HG02678 (cell line): ENCODE data around the gene UBQLNL.

Source experiments
- ATAC-seq: cut with Tn5 transposase; IDR thresholded peaks from one replicate; pipeline ENCODE4 v1.9.1; 2021; ENCODE audit warnings: mild to moderate bottlenecking, moderate library complexity; ENCODE audit not compliant: unreplicated experiment

The UBQLNL gene

GRCh38 chr11:5507933-5508305 lies 8.6 kb downstream of the UBQLNL start:
- no peak for ATAC-seq

DNA sequence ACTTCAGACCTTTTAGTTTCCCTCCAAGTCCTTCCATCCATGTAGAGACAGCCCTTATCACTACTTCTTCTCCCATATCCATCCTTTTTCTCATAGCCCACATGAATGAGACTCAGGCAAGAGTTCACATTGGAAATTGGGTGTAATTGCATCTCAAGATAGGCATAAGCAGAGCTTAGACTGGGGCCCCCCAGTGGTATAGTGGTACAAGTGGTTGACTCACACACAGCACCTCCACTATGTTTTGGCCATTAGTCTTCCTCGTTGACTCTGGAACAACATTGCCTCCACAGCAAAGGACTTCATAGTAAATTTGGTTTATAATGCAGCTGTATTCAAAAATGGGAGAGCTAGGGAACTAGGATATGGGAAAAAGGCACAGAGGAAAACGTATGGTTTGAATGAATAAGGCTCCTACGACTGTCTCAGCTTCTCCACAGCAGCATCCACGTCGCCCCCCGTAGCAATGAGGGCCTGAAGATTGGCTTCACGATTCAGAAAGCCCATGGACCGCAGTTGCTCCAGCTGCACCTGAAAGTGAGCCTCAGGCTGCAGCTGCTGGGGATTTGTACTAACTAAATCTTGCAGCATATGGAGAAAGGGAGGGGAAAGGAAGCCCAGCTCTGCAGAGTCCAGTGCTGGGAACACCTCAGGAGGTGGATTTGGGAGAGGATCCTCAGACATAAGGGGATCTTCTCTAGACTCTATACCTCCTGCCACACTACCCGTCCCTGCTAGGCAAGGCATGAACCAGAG lies 9.1 kb downstream of the UBQLNL start:
- ATAC-seq, result no peak

DNA sequence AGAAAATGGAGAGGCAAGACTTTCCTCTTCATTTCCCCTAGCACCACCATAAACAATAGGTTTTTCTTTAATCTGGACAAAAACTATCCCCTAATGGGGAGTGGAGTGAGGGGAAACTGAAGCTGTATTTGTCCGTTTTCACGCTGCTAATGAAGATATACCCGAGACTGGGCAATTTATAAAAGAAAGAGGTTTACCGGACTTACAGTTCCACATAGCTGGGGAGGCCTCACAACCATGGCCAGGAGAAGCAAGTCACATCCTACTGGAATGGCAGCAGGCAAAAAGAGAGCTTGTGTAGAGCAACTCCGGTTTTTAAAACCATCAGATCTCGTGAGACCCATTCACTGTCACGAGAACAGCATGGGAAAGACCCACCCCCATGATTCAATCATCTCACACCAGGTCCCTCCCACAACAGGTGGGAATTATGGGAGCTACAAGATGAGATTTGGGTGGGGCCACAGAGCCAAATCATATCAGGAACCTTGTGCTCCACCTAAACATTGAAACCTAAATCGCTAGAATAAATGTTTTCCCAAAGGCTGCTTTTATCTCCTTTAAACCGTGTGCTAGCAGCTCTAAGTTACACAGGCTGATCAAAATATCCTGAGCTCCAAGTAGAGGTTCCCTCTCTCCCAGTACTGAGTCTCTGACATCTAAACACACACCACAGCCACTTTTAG lies 11.0 kb downstream of the UBQLNL start:
- ATAC-seq, result no peak

DNA sequence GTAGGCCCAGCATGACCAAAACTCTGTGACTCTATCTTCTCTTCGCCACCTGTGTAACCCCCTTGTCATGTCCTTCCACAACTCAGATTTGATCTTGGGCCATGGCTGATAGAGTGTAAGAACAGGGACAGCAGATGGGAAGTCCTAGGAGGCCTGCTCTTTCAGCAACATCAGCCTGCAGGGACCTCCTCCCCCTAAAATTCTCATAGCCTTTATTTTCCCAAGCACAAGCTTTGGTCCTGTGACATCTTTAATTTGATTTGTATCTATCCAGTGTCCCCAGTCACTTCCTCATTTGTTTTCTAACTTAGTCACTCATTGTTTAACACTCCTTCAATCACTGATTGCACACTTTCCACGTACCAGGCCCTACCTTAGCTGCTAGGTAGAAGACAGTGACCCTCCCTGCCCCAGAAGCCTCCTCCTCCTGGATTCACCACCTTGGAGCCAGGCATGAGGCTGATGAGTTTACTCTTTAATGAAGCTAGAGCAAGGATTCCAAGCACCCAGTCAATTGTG lies 12.0 kb downstream of the UBQLNL start:
- ATAC-seq, result no peak

- ATAC-seq, result no peak
These were observed 16.1 kb downstream of the UBQLNL start for GRCh38 chr11:5500393-5500801.

- ATAC-seq, result no peak
These were observed 16.8 kb downstream of the UBQLNL start for GRCh38 chr11:5499671-5500070.

GRCh38 chr11:5489576-5490357 lies 26.7 kb downstream of the UBQLNL start:
- no peak for ATAC-seq

DNA sequence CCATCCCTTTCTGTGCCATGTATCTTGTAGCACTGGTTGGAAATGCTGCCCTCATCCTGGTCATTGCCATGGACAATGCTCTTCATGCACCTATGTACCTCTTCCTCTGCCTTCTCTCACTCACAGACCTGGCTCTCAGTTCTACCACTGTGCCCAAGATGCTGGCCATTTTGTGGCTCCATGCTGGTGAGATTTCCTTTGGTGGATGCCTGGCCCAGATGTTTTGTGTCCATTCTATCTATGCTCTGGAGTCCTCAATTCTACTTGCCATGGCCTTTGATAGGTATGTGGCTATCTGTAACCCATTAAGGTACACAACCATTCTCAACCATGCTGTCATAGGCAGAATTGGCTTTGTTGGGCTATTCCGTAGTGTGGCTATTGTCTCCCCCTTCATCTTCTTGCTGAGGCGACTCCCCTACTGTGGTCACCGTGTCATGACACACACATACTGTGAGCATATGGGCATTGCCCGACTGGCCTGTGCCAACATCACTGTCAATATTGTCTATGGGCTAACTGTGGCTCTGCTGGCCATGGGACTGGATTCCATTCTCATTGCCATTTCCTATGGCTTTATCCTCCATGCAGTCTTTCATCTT lies 27.6 kb downstream of the UBQLNL start:
- ATAC-seq, result no peak

GRCh38 chr11:5488385-5488784 lies 28.1 kb downstream of the UBQLNL start, which contains the start of gene OR52D1:
OR52D1 (plus strand) TSS chr11:5488685; CDS start chr11:5488707, 22 bp downstream.
- no peak for ATAC-seq

DNA sequence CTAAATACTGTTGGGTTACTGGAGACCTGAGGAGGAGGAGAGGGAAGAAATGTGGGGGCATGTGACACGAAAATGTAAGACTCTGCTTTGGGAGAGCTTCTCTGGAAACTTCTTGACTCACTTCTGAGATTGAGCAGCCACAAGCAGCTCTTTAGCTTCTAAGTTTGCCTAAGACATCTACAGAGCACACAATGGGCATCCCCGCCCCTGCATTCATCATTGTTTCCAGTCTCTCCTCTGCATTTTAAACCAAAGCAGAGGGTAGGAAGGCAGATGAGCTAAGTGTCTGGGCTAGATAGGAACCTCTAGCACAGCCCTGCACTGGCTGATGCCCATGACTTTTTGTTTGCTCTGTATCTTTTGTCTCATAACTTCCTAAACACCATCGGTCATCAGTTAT lies 30.1 kb downstream of the UBQLNL start:
- no peak for ATAC-seq

DNA sequence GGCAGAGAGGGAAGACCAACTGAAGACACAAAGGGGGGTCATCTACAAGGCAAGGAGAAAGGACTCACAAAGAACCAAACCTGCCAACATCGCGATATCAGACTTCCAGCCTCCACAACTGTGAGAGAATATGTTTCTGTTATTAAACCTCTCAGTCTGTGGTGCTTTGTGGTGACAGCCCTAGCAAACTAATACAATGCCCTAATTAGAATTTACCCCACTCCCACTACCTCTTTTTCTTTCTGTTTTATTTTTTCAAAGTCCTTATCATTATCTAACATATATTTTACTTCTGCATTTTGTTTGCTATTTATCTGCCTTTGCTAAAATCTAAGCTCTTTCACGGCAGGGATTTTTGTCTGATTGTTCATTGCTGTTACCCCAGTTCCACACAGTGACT lies 30.5 kb downstream of the UBQLNL start:
- ATAC-seq, result no peak

DNA sequence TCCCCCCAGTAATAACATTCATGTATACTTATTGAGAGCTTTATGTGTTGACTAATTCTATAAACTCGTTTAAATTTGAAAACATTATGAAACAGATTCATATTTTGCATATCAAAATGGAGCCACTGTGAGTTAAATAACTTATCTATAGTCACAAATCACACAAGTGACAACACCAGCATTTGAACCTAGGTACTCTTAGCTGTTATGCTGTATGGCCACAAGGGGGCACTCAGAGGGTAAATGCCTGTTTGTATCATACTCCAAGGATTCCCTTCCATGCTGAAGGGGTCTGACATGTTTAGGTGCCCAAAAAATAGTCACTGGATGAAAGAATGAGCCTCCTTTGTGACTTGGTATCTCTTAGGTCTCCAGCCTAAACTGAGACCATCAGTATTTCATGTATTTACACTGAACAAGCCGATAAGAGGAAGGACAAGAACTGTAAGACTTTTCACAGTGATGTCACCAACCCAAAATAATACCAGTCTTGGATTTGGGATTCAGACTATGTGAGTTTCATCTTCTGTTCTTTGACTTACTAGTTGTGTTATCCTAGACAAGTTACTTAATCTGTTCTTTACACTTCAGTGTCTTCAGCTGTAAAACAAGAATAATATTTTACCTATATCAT lies 40.2 kb downstream of the UBQLNL start:
- peak; percentile 76 for ATAC-seq

DNA sequence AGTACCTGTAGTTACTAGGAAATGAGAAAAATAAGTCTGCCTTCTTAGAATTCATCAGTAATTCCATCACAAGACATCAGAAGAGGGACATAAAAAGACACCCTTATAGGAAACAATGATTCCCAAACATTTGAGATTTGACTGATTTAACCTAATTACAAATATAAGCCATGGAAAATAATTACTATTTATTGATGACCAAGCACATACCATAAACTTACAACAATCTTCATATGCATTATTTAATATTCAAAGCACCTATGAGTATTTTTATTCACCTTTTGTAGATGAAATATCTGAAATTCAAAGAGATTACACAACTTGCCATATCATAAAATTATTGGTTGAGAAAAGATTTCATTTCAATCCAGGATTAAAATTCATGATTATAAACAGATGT lies 42.6 kb downstream of the UBQLNL start:
- ATAC-seq, result no peak

- ATAC-seq, result no peak
These were observed 49.0 kb downstream of the UBQLNL start for GRCh38 chr11:5467527-5467926.
